Measurements from ENCODE around the gene TMEM218. TPM values are rescaled to one million over a fixed set of nuclear protein-coding genes. Genes with fewer than 3 reads are reported as not detected.
"Not testable (repeated sequence)": the region's sequence is repeated elsewhere in the genome, so short reads cannot be mapped to it uniquely, and the experiment has no call there.

TMEM218 gene
- total RNA-seq, 1 experiment from 2014 or later, result 25.8 TPM

DNA sequence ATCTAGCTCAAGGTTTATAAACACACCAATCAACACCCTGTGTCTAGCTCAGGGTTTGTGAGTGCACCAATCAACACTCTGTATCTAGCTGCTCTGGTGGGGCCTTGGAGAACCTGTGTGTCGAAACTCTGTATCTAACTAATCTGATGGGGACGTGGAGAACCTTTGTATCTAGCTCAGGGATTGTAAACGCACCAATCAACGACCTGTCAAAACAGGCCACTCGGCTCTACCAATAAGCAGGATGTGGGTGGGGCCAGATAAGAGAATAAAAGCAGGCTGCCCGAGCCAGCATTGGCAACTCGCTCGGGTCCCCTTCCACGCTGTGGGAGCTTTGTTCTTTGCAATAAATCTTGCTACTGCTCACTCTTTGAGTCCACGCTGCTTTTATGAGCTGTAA lies 21.3 kb downstream of the TMEM218 start:
- not testable (repeated sequence) for DNase-seq (ENCODE audit: low spot score)

DNA sequence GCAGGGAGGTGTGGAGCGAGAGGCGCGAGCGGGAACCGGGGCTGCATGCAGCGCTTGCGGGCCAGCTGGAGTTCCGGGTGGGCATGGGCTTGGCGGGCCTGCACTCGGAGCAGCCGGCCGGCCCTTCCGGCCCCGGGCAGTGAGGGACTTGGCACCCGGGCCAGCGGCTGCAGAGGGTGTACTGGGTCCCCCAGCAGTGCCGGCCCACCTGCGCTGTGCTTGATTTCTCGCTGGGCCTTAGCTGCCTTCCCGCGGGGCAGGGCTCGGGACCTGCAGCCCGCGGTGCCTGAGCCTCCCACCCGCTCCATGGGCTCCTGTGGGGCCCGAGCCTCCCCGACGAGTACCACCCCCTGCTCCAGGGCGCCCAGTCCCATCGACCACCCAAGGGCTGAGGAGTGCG lies 21.9 kb downstream of the TMEM218 start:
- DNase-seq (ENCODE audit: low spot score), result not testable (repeated sequence)

DNA sequence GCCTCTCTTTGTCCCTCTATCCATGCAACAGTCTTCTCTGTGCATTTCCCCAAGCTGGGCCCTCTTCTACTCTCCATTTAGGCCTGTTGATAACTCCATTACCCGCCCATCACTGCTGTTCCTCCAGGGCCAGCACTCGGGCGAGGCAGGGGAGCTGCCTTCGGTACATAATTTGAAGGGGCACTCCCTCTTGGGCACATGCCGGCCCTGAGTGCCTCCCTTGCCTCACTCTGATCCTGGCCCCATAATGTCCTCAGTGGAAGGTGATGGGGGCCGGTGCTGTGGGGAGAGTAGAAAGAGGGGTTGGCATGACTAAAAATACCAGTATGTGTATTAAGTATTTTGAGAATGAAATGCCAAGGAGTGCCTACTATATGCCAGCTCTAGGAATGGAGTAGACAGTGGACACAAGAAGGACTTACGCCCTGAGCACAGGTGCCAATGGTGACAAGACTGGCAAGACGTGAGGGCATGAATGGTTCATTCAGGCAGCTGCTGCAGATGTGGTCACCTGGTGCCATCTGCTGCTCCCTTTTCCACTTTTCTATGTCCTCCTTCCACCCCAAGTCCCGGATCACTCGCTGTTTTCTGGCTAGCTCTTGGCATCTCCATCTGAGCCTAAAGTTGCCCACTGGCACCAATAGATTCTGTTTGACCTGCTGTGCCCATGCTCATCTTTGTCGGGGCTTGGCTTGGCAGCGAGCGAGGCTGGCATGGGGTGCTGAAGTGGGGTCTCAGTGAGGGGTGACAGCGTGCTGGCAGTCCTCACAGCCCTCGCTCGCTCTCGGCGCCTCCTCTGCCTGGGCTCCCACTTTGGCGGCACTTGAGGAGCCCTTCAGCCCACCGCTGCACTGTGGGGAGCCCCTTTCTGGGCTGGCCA lies 22.6 kb downstream of the TMEM218 start:
- DNase-seq (ENCODE audit: low spot score), result no peak

DNA sequence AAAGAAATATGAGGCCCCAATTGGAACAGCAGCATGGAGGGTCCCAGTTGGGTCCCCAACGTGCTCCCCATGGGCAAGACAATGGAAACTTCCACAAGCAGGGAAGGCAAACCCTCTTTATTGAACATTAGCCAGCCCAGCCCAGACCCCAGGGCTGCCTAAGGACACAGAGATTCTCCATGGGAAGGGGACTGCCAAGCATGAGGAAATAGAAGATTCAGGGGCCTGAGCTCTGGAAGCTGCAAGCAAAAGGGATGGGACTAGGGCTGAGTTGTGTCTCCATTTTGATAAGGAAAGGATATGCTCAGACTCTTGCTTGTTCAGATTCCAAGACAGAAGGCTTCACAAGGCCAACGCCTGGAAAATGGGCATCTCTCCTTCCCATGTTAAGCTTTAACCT lies 23.3 kb downstream of the TMEM218 start:
- no peak for DNase-seq (ENCODE audit: low spot score)

DNA sequence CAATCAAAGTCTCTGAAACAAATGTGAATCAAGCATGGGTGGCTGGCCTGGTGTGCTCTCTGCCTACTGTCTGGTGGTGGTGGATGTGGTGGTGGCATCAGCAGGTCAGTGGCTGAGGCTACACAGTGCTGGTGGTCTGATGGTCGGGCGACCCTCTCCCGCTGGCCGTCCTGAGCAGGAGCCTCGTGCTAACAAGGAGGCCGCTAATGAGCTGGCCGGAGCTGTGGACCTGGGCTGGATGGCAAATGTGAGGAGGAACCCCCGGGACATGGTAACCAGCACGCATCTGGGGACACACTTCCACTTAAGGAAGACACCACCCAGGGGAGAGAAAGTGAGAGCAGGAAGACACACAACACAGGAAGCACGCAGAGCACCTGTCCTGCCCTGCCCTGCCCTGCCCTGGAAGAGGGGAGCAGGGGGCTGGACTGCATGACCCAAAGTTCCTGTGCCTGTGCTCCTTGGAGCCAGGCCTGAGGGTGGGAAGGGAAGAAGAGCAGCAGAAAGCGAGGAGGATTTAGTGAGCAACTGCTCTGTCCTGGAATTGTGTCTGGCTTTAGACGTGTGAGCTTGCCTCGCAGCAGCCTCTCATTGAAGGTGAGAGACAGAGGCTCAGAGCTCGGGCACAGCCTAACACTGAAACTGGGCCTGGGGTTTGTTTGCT lies 24.7 kb downstream of the TMEM218 start:
- no peak for DNase-seq (ENCODE audit: low spot score)

DNA sequence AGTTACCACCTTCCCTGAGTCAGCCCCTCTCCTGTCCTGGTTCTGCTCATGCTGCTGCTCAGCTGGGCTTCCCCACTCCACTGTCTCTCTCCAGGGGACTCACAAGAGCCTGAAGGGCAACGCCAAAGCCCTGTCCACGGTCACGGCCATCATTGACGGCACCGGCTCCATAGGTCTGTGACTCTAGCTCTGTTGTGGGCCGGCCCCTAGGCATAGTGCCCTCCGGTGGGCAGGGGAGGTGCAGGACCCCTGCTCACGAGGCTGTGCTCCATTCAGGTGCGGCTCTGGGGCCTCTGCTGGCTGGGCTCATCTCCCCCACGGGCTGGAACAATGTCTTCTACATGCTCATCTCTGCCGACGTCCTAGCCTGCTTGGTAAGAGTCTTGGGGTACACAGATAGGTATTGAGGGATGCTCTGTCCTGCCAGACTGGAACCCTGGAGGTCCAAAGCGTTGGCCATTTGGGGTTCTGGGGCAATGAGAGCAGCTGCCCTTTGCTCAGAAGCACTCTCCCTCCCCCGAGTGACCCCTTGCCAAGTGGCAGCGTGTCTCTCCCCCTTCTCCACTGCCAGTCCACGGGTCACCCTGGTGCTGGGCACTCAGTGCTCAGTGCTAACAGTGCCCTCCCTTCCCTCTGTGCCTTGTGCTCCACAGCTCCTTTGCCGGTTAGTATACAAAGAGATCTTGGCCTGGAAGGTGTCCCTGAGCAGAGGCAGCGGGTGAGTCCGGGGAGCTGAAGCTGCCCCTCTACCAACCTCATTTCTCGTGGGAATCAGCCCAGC lies 25.9 kb downstream of the TMEM218 start:
- no peak for DNase-seq (ENCODE audit: low spot score)

DNA sequence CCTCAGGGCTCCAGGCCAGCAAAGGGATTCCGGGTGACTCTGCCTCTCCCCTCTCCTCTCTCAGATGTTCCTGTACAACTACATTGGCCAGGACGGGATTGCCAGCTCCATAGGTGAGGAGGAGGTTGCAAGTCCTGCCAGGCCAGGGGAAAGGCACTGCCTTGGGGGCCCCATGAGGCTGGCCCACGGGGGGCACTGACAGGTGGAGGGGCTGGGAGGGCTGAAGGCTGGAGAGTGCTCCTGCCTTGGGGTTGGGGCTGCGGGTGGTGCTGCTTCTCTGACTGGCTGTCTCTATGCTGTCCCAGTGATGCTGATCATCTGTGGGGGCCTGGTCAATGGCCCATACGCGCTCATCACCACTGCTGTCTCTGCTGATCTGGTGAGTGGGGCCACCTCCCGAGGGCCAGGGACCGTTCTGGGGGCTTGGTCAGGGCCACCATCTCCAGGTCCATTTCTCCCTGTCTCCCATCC lies 26.6 kb downstream of the TMEM218 start:
- no peak for DNase-seq (ENCODE audit: low spot score)

DNA sequence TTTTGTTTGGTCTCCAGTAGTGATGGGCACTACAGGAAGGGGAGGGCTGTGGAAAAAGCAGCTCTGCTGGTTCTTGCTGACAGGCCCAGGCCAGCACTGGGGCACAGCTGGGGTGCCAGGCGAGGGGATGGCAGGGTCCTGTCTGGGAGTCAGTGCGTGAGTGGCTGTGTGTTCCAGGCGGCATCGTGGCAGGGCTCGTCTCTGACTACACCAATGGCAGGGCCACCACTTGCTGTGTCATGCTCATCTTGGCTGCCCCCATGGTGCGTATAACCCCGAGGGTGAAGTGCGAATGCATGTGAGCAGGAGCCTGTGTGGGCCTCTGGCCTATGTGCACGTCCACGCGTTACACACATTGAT lies 27.4 kb downstream of the TMEM218 start:
- no peak for DNase-seq (ENCODE audit: low spot score)

DNA sequence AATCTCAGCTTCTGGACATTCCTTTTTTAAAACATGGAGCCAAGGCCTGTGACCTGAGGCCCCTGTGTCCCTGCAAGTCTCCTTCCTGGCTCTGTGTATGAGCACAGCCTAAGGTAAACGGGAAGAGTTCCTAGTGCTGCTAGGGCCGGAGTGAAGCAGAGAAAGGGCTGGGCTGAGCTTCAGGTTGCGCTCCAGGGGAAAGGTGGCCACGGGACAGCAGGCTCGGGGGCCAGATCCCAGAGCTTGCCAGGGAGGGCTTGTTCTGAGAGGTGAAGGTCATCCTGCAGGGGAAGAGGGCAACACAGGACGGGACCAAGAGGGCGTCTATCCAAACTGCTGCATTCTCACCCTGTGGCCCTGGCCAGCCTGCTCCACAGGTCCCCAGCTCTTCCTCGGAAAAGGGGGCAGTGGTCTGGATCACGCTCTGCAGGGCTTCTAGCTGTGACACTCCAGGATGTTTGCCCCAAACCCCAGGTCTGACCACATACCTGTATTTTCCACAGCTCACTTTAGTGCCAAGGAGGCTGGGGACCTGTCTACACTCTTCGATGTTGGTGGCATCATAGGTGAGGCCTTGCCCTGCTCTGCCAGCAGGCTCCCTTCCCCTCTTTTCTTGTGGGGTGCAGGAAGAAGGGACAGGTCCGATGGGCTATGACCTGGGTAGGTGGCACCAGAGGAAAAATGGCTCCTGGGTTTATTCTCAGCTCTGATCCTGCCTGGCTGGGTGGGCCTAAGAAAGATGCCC lies 27.9 kb downstream of the TMEM218 start:
- DNase-seq (ENCODE audit: low spot score), result no peak

DNA sequence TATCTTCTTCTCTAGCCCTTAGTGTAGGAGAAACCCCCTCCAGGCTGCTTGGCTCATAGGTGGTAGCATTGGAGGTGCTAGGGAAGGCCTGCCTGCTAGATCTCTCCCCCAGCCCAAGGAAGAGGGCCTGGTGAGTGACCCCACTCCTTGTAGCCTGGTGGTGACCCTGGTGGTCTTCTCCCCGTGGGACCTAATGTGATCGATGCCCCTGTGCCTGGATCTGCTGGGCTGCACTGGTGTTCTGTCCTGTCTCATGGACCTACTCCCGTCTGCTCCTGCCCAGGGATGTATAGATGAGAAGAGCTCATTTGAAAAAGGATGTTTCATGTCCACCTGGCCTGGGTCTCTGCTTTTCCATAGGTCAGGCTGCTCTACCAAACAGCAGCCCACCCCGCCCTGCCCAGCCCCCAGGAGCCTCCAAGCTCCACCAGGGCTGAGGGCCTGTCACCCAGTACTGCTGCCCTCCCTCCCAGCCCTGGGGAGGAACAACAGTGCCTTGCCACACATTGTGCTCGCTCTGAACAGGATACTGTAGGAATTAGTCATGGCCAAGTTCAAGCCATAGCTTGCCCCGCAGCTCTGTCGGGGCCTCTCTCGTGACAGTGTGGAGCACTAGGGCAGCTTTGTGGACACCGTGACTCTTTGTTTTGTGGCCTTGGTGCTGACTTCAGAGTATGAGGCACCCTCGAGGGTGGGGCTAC lies 28.7 kb downstream of the TMEM218 start:
- DNase-seq (ENCODE audit: low spot score), result peak; percentile 49

DNA sequence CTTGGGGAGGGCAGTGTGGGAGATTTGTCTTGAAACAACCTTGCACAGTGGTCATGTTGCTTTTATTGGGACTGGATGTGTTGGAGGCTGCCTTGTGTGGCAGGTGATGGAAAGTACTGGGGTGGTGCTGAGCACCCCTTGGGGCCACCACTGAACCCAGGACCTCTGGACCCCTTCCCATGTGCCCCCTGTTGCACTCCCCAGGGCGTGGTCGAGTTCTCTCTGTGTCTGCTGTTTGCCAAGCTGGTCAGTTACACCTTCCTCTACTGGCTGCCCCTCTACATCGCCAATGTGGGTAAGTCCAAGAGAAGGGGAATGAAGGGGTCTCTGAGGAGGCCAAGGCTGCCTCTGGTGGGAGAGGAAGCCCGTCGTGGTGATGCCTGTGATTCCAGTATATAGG lies 29.4 kb downstream of the TMEM218 start:
- DNase-seq (ENCODE audit: low spot score), result no peak

DNA sequence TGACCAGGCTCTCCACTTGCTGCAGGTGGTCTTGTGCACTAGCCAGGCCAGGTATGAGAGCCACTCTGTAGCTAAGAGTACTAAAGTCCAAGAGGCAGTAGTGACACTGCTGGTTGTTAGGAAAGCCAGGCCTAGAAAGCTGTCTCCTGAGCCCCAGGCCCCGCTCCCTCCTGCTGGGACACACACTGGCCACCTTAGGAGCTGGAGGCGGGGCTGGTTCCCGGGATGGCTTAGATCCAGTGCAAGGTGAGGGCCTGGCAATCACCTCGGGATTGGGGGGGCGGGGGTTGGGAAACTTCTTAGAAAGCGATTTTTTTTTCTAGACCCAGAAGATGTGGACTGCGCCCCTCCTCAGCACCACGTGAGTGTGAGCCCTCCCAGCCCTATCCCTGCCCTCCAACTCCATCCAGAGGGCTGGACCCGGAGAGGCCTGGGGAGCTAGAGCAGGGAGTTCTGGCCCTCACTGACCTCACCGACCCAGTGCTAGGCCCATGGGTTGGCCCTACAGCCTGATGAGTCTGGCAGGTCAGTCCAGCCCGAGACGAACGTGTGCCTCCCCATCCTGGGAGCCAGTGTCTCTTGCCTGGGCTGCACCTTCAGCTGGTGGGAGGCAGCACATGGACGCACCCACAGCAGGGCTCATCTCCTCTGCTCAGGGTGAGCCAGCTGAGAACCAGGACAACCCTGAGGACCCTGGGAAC lies 30.2 kb downstream of the TMEM218 start:
- DNase-seq (ENCODE audit: low spot score), result no peak

DNA sequence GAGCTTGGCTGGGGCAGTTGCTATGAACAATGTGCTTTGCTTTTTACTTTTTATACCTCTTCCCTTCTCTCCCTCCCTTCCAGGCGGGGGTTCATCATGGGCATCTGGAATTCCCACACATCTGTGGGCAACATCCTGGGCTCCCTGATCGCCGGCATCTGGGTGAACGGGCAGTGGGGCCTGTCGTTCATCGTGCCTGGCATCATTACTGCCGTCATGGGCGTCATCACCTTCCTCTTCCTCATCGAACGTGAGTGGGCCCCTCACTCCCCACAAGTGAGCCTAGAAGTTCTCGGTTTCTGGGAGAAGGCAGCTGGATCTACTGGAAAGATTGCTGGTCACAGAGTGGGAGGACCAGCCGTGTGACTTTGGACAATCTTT lies 30.9 kb downstream of the TMEM218 start:
- DNase-seq (ENCODE audit: low spot score), result no peak

DNA sequence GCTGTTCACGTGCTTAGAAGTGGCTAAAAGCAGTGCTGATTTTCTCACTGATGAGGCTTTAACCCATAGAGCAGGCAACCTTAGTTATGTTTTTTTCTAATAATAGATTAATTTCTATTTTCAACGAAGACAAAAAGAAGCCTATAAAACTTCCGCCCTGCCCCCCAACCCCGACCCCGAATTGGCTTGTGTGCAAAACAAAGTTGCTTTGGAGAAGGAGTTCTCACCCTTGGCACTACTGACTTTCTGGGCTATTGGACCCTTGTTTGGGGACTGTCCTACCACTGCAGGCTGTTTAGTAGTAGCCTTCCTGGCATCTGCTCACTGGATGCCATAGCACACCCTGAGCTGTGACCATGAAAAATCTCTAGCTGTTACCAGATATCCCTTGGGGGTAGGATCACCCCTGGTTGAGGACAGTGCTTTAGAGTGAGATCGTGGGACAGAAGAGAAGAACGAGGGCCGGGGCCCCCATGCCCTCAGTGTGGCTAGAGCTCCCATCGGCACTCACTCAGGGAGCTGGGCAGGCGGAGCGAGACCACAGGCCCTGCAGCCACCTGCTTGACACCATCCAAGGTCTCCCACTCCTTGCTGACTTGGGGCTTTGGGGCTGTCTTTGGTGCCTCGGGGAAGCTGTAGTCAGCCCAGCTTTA lies 31.4 kb downstream of the TMEM218 start:
- DNase-seq (ENCODE audit: low spot score), result no peak

DNA sequence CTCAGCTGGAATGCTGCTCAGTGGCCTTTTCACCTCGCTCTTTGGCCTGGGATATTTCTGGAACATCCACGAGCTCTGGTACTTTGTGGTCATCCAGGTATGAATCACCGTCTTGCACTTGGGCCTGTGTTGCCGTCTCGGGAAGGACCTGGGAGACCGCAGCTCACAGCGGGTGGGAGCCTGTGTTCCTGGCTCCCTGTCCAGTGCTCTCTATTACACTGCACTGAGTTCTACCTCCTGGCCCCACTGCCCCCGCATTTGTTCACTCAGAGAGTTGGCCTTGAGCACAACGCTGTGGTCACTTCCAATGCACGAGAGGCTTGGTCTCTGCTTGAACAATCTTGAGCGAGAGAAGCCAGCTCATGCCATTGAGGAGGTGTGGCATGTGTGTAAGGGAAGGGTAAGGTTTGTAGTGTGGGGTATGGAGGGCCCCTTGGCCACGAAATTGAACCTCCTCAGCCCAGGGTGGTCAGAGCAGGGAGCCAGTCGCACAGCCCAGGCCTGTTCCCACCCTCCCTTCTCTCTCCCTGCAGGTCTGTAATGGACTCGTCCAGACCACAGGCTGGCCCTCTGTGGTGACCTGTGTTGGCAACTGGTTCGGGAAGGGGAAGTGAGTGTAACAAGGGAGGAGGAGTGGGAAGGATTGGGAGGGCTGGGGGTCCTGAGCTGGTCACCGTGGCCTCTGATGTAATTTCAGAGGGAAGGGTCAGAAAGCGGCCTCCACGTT lies 32.1 kb downstream of the TMEM218 start:
- DNase-seq (ENCODE audit: low spot score), result peak; percentile 74

DNA sequence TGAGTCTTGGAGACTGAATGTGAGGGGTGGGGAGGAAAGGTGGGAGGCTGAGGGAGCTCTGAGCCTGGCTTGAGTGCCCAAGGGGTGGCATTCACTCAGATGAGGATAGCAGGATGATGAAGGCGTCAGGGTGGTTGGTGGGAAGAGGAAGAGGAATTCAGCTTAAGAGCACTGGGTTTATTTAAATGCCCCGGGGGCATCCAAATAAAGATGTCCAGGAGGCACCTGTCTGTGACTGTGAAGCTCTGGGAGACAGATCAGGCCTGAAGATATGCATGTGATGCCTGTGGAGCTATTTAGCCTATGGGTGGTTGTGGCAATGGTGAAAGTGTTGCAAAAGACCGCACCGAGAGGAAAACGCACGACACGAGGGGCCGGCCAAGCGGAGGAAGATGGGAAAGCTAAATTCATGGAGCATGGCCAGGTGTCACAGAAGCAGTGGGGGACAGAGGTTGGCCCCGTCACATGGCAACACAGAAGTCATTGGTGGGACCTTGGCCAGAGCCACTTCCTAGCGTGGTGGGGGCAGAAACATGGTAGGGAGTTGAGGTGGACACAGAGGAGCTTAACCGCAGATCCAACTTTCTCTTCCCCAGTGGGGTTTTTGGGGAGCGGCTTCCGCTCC lies 32.8 kb downstream of the TMEM218 start:
- no peak for DNase-seq (ENCODE audit: low spot score)

DNA sequence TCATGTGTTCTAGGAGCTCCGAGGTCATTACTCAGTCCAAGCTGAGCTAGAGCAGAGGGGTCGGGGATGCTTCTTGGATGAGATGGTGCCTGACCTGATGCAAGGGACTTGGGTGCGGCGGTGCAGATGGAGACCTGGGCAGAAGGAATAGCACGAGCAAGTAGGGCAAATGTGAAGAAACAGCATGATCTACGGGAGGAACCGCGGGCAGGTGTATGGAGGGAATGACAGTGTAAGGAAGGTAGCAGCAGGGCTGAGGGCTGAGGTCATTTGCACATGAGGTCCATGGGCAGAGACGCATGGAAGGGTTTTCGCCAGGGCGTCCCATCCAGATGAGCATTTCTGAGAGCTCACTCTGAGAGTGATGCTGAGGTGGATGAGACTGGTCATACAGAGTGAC lies 33.4 kb downstream of the TMEM218 start:
- no peak for DNase-seq (ENCODE audit: low spot score)

DNA sequence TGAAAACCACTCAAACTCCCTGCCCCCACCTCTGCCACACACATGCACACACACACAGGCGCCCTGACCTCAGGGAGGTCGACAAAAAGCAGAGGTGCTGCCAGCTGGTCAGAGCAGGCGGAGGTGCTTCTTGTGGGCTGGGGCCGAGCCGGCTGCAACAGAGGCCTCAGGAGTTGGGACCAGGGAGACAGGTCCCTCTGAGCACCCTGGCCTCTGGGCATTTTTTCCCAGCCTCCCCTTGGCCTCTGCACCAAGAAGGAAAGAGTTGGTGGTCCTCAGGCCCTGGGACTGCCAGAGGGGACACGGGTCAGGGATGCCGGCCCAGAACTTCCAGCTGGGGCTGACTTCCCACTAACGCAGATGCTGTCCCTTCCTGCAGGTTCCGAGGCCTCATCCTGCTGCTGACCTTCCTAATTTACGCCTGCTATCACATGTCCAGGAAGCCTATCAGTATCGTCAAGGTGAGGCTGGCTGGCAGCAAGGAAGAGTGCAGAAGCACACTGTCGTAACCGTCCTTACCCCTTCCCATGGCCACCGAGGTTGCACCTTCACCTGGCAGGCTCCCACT lies 35.0 kb downstream of the TMEM218 start:
- no peak for DNase-seq (ENCODE audit: low spot score)
